ENCODE results near the gene PNLIPRP2. TPM values are rescaled to one million over a fixed set of nuclear protein-coding genes. Genes with fewer than 3 reads are reported as not detected.

PNLIPRP2 gene
- total RNA-seq, 1 experiment from 2014 or later: 1.1 TPM

- Histone ChIP-seq H3K9ac (ENCODE audit: low read length) (no peak overlapping the region), H3K4me1 (ENCODE audit: control insufficient read depth in 1 of 2, insufficient read depth in 2 of 2, low read length in 2 of 2) (no peaks in the 10 kb centered on the region), H3K79me2 (ENCODE audit: insufficient read depth, low read length) (no peaks in the 10 kb centered on the region), H3K36me3 (ENCODE audit: control insufficient read depth in 1 of 2, insufficient read depth in 2 of 2, low read length in 2 of 2) (no peaks in the 10 kb centered on the region), H4K20me1 (ENCODE audit: insufficient read depth) (no peaks in the 10 kb centered on the region), H3K27me3 (ENCODE audit: insufficient read depth, low read length) (0 out of 2 replicates have a peak, but pooled peaks cover 12% of the 10 kb centered on the region), H2AFZ (ENCODE audit: low read depth, low read length, poor library complexity, severe bottlenecking) (no peak overlapping the region), H3K27ac (ENCODE audit: low read depth, low read length) (no peak overlapping the region), H3K9me3 (ENCODE audit: control insufficient read depth in 1 of 2, insufficient read depth in 1 of 2, low read depth in 1 of 2, low read length in 2 of 2) (no peaks in the 10 kb centered on the region), H3K4me2 (ENCODE audit: low read length) (no peak overlapping the region), H3K9me2 (ENCODE audit: insufficient read depth) (no peaks in the 10 kb centered on the region), H3K4me3 (replicated peaks in 1 of 2; ENCODE audit: low read depth in 1 of 2, low read length in 2 of 2) (no peak overlapping the region)
- intact Hi-C loops (cut with micrococcal nuclease): no loop called here
- RAD21 ChIA-PET (ENCODE audit: low non-redundant PET in 1 of 2, low total read pairs in 2 of 2, uncharacterized antibody in 2 of 2, unreplicated experiment in 2 of 2): no interaction called here
- no TSS peak for BruUV-seq (replicated peaks)
- no peak for ATAC-seq
- no peak for TF ChIP-seq SP1 (IDR thresholded peaks at IDR 0.05; ENCODE audit: low read depth)
- no peak for TF ChIP-seq RAD21 (IDR thresholded peaks at IDR 0.05; ENCODE audit: low read depth)
- no peak for TF ChIP-seq ZBTB33 (IDR thresholded peaks at IDR 0.05; ENCODE audit: extremely low read depth, insufficient replicate concordance, low read length)
- TF ChIP-seq SIN3A (IDR thresholded peaks at IDR 0.05; ENCODE audit: low read depth): no peak
- no peak for TF ChIP-seq YY1 (IDR thresholded peaks at IDR 0.05; ENCODE audit: extremely low read depth, insufficient replicate concordance, low read depth, low read length)
- no peak for TF ChIP-seq CTCF (IDR thresholded peaks at IDR 0.05 in 2 of 3, conservative IDR thresholded peaks at IDR 0.05 in 1 of 3; ENCODE audit: borderline replicate concordance in 1 of 3, insufficient read depth in 1 of 3, low read depth in 2 of 3, low read length in 2 of 3)
- POLR2A ChIA-PET: no interaction called here
- CTCF ChIA-PET: no interaction called here
- no peak for DNase-seq (ENCODE audit: low read depth, low spot score)
Observed at GRCh38 chr10:116656044-116656443, 35.3 kb downstream of the PNLIPRP2 start.

All from HCT116 (cell line).